Mesenchymal stem cell (in vitro differentiated cells and primary cell): ENCODE measurements around the gene ZNF503.

Experiments used
- DNase-seq: peaks from one replicate; pipeline ENCODE4 v3.0.0-alpha.2; 2013
- H2AFZ ChIP-seq: one replicate; pipeline ENCODE4 v1.6.1; 2013; ENCODE audit warnings: low read depth, mild to moderate bottlenecking, control low read depth, inconsistent platforms, low read length, moderate library complexity
- H2AK5ac ChIP-seq: 2 replicates; pipeline ENCODE4 v1.6.1; 2013; ENCODE audit warnings: low read length, moderate library complexity, mild to moderate bottlenecking, inconsistent platforms; ENCODE audit not compliant: severe bottlenecking
- H2BK120ac ChIP-seq: one replicate; pipeline ENCODE4 v1.6.1; 2013; ENCODE audit warnings: low read depth, mild to moderate bottlenecking, inconsistent platforms, low read length, moderate library complexity
- H2BK12ac ChIP-seq, 2 experiments: one replicate each; pipeline ENCODE4 v1.6.1; 2013; ENCODE audit warnings: inconsistent platforms in 2 of 2, low read length in 2 of 2, mild to moderate bottlenecking in 2 of 2, moderate library complexity in 2 of 2, control low read depth in 1 of 2
- H2BK15ac ChIP-seq: one replicate; pipeline ENCODE4 v1.6.1; 2013; ENCODE audit warnings: mild to moderate bottlenecking, low read depth, inconsistent platforms; ENCODE audit not compliant: poor library complexity, severe bottlenecking
- H2BK5ac ChIP-seq: 2 replicates; pipeline ENCODE4 v1.6.1; 2013; ENCODE audit warnings: low read depth, mild to moderate bottlenecking, low read length, control low read depth, inconsistent platforms; ENCODE audit not compliant: poor library complexity, severe bottlenecking
- H3K14ac ChIP-seq, 2 experiments: one replicate each; pipeline ENCODE4 v1.6.1; 2013; ENCODE audit warnings: inconsistent platforms in 2 of 2, low read length in 2 of 2, control low read depth in 1 of 2, mild to moderate bottlenecking in 1 of 2, moderate library complexity in 1 of 2
- H3K18ac ChIP-seq, 2 experiments: one replicate each; pipeline ENCODE4 v1.6.1; 2013; ENCODE audit warnings: inconsistent platforms in 2 of 2, low read length in 2 of 2, control low read depth in 1 of 2, low read depth in 1 of 2, mild to moderate bottlenecking in 1 of 2
- H3K23ac ChIP-seq, 2 experiments: one replicate each; pipeline ENCODE4 v1.6.1; 2013; ENCODE audit warnings: inconsistent platforms in 2 of 2, low read length in 2 of 2, mild to moderate bottlenecking in 2 of 2, moderate library complexity in 2 of 2, control low read depth in 1 of 2
- H3K27ac ChIP-seq: 2 replicates; pipeline ENCODE4 v1.5.1; 2013; ENCODE audit warnings: mild to moderate bottlenecking, moderate library complexity, low read length, control low read depth, inconsistent platforms; ENCODE audit not compliant: poor library complexity, severe bottlenecking
- H3K27me3 ChIP-seq, 2 experiments: 2 replicates each; pipeline versions ENCODE4 v1.6.1 to v1.7.0; 2013; ENCODE audit warnings: low read length in 2 of 2, mild to moderate bottlenecking in 2 of 2, moderate library complexity in 2 of 2, control low read depth in 1 of 2, inconsistent platforms in 1 of 2; ENCODE audit not compliant: control insufficient read depth in 1 of 2, insufficient read depth in 1 of 2
- H3K36me3 ChIP-seq, 2 experiments: 2 replicates each; pipeline versions ENCODE4 v1.6.1 to v1.7.0; 2013; ENCODE audit warnings: low read length in 2 of 2, control low read depth in 1 of 2, inconsistent platforms in 1 of 2, low read depth in 1 of 2, mild to moderate bottlenecking in 1 of 2; ENCODE audit not compliant: insufficient read depth in 2 of 2, control insufficient read depth in 1 of 2
- H3K4ac ChIP-seq, 2 experiments: one replicate each; pipeline ENCODE4 v1.6.1; 2013; ENCODE audit warnings: inconsistent platforms in 2 of 2, low read length in 2 of 2, mild to moderate bottlenecking in 2 of 2, moderate library complexity in 2 of 2, control low read depth in 1 of 2, low read depth in 1 of 2
- H3K4me1 ChIP-seq: 2 replicates; pipeline ENCODE4 v1.6.1; 2013; ENCODE audit warnings: low read depth, low read length, control low read depth; ENCODE audit not compliant: control insufficient read depth, insufficient read depth
- H3K4me2 ChIP-seq: 2 replicates; pipeline ENCODE4 v1.6.1; 2013; ENCODE audit warnings: low read length, mild to moderate bottlenecking, inconsistent platforms; ENCODE audit not compliant: poor library complexity, severe bottlenecking
- H3K4me3 ChIP-seq, 2 experiments: 2 replicates each; pipeline versions ENCODE4 v1.5.1 to v1.7.0; 2013; ENCODE audit warnings: low read length in 2 of 2, mild to moderate bottlenecking in 2 of 2, control low read depth in 1 of 2, low read depth in 1 of 2; ENCODE audit not compliant: insufficient read depth in 1 of 2
- H3K79me1 ChIP-seq: replicated peaks from 2 replicates; pipeline ENCODE4 v1.6.1; 2013; ENCODE audit warnings: mild to moderate bottlenecking, control low read depth, low read length, inconsistent platforms; ENCODE audit not compliant: poor library complexity, severe bottlenecking
- H3K9ac ChIP-seq: 2 replicates; pipeline ENCODE4 v1.7.0; 2013; ENCODE audit warnings: mild to moderate bottlenecking, low read length, moderate library complexity
- H3K9me3 ChIP-seq: 2 replicates; pipeline ENCODE4 v1.7.0; 2013; ENCODE audit warnings: mild to moderate bottlenecking, low read length; ENCODE audit not compliant: control insufficient read depth
- H4K8ac ChIP-seq: one replicate; pipeline ENCODE4 v1.6.1; 2013; ENCODE audit warnings: inconsistent platforms, mild to moderate bottlenecking, low read length, moderate library complexity
- H4K91ac ChIP-seq: one replicate; pipeline ENCODE4 v1.6.1; 2013; ENCODE audit warnings: mild to moderate bottlenecking, low read length, inconsistent platforms
- WGBS: methylation state at CpG from one replicate; pipeline ENCODE4 v1.1.7; 2013; ENCODE audit warnings: mixed read lengths; 5-methylcytosine and 5-hydroxymethylcytosine counted together

ZNF503 gene

GRCh38 chr10:75395066-75395931, 6.3 kb downstream of the ZNF503 start:
- H2BK15ac ChIP-seq, result peak overlapping the region; percentile 61
- H2BK12ac ChIP-seq, result peak overlapping the region; percentile 86 to 98
- no peaks in the 10 kb centered on the region for H3K9me3 ChIP-seq
- peaks cover 4% of the 10 kb centered on the region for H3K79me1 ChIP-seq
- H4K91ac ChIP-seq, result peak overlapping the region; percentile 98
- peak; percentile 62 for DNase-seq
- H3K4me2 ChIP-seq, result peak overlapping the region; percentile 75
- peaks cover 24 to 51% of the 10 kb centered on the region in 2 experiments for H3K36me3 ChIP-seq
- peaks cover 0 to 61% of the 10 kb centered on the region in 2 experiments for H3K27me3 ChIP-seq
- 11% methylated on average over 60 of the region's 64 CpGs for WGBS
- peak overlapping the region; percentile 19 to 75 for H3K4me3 ChIP-seq
- peak overlapping the region; percentile 96 for H4K8ac ChIP-seq
- no peak overlapping the region for H3K27ac ChIP-seq
- H2AK5ac ChIP-seq, result peak overlapping the region; percentile 37
- H3K9ac ChIP-seq, result peak overlapping the region; percentile 100
- H3K23ac ChIP-seq, result peak overlapping the region in 1 of 2 experiments; percentile 98
- peak overlapping the region; percentile 90 for H2BK120ac ChIP-seq
- H3K4ac ChIP-seq, result peak overlapping the region; percentile 85 to 94
- H3K14ac ChIP-seq, result peak overlapping the region; percentile 29 to 73
- H2BK5ac ChIP-seq, result no peak overlapping the region
- H3K18ac ChIP-seq, result peak overlapping the region; percentile 95 to 99
- H2AFZ ChIP-seq, result no peak overlapping the region
- H3K4me1 ChIP-seq, result peaks cover 29% of the 10 kb centered on the region

DNA sequence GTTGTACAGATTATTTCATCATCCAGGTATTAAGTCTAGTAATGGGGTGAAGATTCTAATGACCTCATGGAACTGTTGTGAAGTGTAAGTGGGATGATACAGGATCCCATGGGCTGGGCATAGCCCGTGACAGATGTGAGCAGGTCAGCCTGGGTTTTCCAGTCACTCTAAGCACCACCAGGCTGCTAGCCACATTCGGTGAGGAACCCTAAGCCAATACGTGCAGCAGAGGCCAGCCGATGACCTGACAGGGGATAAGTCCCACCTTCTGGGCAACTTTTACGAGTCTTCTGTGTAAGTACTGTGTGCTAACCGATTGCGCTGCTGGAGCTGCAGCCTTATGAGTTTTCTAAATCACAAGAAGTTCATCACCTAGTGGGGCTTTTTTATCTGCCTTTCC, 7.3 kb downstream of the ZNF503 start:
- peaks cover 0 to 63% of the 10 kb centered on the region in 2 experiments for H3K27me3 ChIP-seq
- no peak overlapping the region for H3K14ac ChIP-seq
- no peak overlapping the region for H2BK120ac ChIP-seq

DNA sequence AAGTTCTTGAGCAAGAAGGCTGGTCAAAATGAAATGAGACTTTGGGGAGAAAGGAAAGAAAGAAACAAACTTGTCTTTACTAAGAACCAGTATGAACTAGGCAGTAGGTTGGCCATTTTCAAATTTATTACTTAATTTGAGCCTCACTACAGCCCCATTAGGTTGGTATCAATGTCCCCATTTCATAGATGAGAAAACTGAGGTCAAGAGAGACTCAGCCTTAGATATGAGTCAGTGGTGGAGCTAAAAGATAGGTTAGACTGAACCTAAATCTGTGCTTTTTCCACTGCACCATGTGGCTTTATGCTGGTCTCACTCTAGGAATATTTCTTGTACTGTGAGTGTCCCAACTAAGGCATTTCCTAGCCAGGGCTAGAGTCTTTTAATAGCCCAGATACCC, 8.8 kb downstream of the ZNF503 start:
- no peak overlapping the region for H3K23ac ChIP-seq
- no peak overlapping the region for H2BK5ac ChIP-seq
- H3K14ac ChIP-seq, result no peak overlapping the region
- no peak overlapping the region for H3K18ac ChIP-seq
- H3K4me1 ChIP-seq, result peaks cover 16% of the 10 kb centered on the region
- H3K9ac ChIP-seq, result no peak overlapping the region
- H3K4me2 ChIP-seq, result no peak overlapping the region
- peaks cover 0 to 75% of the 10 kb centered on the region in 2 experiments for H3K27me3 ChIP-seq
- peaks cover 2% of the 10 kb centered on the region for H3K79me1 ChIP-seq
- peaks cover 6 to 48% of the 10 kb centered on the region in 2 experiments for H3K36me3 ChIP-seq
- H3K4ac ChIP-seq, result no peak overlapping the region
- no peaks in the 10 kb centered on the region for H3K9me3 ChIP-seq
- H4K8ac ChIP-seq, result no peak overlapping the region
- H2AFZ ChIP-seq, result no peak overlapping the region
- H2BK12ac ChIP-seq, result no peak overlapping the region
- DNase-seq, result no peak
- no peak overlapping the region for H4K91ac ChIP-seq
- H3K4me3 ChIP-seq, result no peak overlapping the region
- no peak overlapping the region for H2BK120ac ChIP-seq
- no peak overlapping the region for H3K27ac ChIP-seq
- no peak overlapping the region for H2AK5ac ChIP-seq
- no peak overlapping the region for H2BK15ac ChIP-seq

More for the DNA sequence above, 7.3 kb downstream of the ZNF503 start:
- no peaks in the 10 kb centered on the region for H3K9me3 ChIP-seq
- no peak overlapping the region for H3K23ac ChIP-seq
- no peak overlapping the region for H3K9ac ChIP-seq
- H2BK15ac ChIP-seq, result no peak overlapping the region
- peaks cover 2% of the 10 kb centered on the region for H3K79me1 ChIP-seq
- no peak overlapping the region for H4K91ac ChIP-seq
- WGBS, result 86% methylated on average over 7 of the region's 7 CpGs
- no peak overlapping the region for H2BK12ac ChIP-seq
- H3K18ac ChIP-seq, result no peak overlapping the region
- H2AK5ac ChIP-seq, result no peak overlapping the region
- no peak overlapping the region for H3K4ac ChIP-seq
- H2AFZ ChIP-seq, result no peak overlapping the region
- H4K8ac ChIP-seq, result no peak overlapping the region
- no peak overlapping the region for H3K4me2 ChIP-seq
- H3K4me1 ChIP-seq, result peaks cover 23% of the 10 kb centered on the region
- H3K36me3 ChIP-seq, result peaks cover 15 to 51% of the 10 kb centered on the region in 2 experiments
- no peak overlapping the region for H3K27ac ChIP-seq
- H3K4me3 ChIP-seq, result no peak overlapping the region
- H2BK5ac ChIP-seq, result no peak overlapping the region
- no peak for DNase-seq

DNA sequence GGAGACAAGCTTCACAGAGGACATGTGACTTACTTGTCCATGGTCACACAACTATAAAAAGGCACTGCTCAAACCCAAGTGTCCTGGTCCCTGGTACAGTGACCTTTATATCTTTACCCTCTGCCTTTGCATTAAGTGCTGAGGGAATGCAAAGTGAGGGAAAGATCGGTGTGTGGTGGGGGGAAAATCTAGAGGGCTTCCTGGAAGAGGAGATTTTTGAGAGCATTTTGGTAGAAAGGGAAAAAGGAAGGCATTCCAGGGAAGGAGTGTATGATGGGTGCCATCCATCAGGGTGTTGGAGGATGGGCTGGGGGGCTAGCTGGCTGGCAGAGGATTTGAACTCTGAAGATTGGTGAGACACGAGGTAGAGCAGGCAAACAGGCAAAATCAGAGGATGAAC, 9.3 kb downstream of the ZNF503 start:
- H3K4me3 ChIP-seq, result no peak overlapping the region
- peaks cover 0 to 71% of the 10 kb centered on the region in 2 experiments for H3K27me3 ChIP-seq
- no peak overlapping the region for H4K91ac ChIP-seq
- H2AK5ac ChIP-seq, result no peak overlapping the region
- no peak overlapping the region for H2BK120ac ChIP-seq
- H3K4me1 ChIP-seq, result peaks cover 14% of the 10 kb centered on the region
- H2AFZ ChIP-seq, result no peak overlapping the region
- H3K79me1 ChIP-seq, result peaks cover 2% of the 10 kb centered on the region
- 88% methylated on average over 2 of the region's 2 CpGs for WGBS
- no peak for DNase-seq
- no peak overlapping the region for H3K14ac ChIP-seq
- H3K4ac ChIP-seq, result no peak overlapping the region
- no peak overlapping the region for H3K4me2 ChIP-seq
- no peak overlapping the region for H3K9ac ChIP-seq
- H3K36me3 ChIP-seq, result peaks cover 6 to 50% of the 10 kb centered on the region in 2 experiments
- H2BK5ac ChIP-seq, result no peak overlapping the region
- H3K27ac ChIP-seq, result no peak overlapping the region
- H2BK12ac ChIP-seq, result no peak overlapping the region
- H2BK15ac ChIP-seq, result no peak overlapping the region
- no peaks in the 10 kb centered on the region for H3K9me3 ChIP-seq
- H4K8ac ChIP-seq, result no peak overlapping the region
- H3K18ac ChIP-seq, result no peak overlapping the region
- no peak overlapping the region for H3K23ac ChIP-seq
